NCI-H2107 treated with DMSO at 0.1 percent for 48 hours (cell line): ENCODE results near the gene RIOK3.
"Not testable (repeated sequence)": the region's sequence is repeated elsewhere in the genome, so short reads cannot be mapped to it uniquely, and the experiment has no call there.

Experiments used
- DNase-seq: peaks from one replicate; lab custom pipeline; 2025; ENCODE audit not compliant: unreplicated experiment; lab: John Stamatoyannopoulos, UW

RIOK3 gene

DNA sequence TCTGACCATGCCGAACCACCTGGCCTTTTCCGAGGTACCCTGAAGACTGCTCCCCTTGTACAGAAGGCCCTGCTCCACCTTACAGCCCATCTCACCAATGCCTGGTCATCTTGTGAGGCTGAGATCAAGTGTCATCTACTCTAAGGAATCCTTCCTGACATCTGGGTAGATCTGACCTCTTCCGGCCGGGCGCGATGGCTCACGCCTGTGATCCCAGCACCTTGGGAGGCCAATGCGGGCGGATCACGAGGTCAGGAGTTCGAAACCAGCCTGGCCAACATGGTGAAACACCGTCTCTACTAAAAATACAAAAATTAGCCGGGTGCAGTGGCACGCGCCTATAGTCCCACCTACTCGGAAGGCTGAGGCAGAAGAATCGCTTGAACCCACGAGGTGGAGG lies 2.1 kb upstream of the RIOK3 start:
- no peak for DNase-seq

DNA sequence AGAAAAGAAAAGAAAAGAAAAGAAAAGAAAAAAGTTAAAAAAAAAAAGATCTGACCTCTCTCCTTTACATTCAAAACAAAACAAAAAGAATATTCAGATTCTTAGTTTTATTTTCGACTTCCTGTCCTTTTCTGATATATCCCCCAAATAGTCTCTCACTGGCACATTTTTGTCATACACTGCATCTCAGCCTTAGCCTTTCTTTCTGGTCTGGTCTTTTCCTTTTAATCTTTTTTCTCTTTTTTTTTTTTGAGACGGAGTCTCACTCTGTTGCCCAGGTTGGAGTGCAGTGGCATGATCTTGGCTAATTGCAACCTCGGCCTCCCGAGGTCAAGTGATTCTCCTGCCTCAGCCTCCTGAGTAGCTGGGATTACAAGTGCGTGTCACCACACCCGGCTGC lies 1.6 kb upstream of the RIOK3 start:
- no peak for DNase-seq

DNA sequence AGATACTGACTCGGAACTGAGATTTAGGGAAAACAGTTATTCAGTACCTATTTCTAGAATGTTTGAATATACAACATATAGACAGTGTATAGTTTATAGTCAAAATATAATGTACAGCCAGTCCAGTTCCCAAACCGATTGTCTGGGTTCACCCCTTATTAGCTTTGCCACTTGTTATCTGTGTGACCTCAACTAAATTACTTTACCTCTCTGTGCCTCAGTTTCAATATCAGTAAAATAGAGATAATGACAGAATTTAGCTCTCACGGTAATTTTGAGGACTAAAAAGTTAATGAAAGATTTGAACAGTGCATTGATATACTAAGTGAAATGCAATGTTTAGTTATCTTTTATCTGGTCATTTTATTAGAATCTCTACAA lies 750 bp upstream of the RIOK3 start:
- no peak for DNase-seq

DNA sequence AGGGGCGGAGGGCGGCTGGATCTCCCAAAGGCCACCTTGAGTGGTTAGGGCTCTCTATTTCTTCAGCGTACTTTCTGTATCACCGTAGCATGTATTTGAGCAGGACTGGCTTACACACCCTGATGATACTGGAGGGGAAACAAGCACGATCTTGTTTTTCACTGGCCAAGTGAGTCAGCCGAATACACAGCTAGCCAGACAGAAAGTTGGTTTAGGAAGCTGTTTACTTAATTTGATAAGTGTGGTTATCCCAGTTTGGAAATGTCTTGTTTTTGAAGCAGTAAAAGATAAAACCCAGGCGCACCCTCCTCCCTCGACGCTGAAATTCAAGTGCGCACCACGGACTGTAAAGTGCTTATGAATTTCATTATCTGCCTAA lies 582 bp downstream of the RIOK3 start:
- DNase-seq, result no peak

DNA sequence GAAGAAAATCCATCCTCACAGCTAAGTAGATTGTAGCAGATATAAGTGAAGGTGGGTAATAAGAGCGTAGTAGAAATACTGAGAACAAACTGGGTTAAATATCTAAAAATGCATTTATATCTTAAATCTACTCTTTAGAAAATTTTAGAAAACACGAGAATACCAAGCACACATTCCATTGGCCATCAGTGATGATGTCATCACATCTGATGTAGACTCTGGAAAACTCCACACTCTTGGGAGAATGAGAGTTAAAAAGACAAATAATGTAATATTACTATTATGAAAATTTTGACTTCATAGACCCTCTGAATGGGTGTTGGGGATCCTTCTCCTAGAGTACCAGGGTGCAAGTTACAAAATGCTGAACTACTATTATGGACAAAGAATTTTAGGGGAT lies 3.7 kb downstream of the RIOK3 start:
- DNase-seq, result no peak

DNA sequence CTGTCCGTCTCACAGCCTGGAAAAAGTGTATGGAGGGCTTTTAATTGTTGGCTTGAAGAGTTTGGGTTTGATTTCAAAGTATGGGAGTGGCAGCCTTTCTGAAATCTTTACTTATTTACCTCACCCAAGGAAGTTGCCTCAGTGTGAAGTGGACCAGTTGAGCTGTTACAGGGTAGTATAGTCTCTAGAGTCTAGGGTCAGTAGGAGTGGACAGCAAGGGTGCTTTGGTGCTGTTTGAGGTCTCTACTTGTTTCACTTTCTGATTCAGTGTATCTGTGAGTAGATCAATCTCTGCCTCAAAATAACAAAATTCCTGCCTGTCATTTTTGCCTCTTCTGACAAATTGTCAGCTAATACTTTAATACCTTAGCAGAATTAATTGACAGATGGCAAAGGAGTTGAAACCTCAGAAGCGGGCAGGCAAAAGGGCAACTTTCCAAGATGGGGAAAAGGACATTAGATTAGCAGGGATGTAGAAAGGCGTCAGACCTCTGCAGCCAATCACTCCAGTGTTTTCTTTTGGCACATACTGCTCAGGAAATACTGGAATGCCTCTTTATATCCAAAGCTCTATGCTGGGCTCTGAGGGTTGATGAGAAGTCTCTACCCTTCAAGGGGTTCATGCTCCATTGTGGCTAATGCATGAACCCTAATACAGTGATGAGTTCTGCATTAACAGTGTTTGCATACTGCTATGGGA lies 5.9 kb downstream of the RIOK3 start:
- no peak for DNase-seq

DNA sequence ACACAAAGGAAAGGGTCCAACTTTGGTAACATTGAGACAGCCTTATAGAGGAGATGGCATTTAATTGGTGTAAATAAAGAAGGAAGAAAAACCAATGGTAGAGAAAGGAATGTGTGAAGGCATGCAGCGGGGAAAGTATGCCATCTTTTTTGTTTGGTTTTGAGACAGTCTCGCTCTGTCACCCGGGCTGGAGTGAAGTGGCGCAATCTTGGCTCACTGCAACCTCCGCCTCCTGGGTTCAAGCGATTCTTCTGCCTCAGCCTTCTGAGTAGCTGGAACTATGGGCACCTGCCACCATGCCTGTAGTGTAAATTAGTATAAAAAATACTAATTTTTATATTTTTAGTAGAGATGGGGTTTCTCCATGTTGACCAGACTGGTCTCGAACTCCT lies 6.4 kb downstream of the RIOK3 start:
- no peak for DNase-seq

DNA sequence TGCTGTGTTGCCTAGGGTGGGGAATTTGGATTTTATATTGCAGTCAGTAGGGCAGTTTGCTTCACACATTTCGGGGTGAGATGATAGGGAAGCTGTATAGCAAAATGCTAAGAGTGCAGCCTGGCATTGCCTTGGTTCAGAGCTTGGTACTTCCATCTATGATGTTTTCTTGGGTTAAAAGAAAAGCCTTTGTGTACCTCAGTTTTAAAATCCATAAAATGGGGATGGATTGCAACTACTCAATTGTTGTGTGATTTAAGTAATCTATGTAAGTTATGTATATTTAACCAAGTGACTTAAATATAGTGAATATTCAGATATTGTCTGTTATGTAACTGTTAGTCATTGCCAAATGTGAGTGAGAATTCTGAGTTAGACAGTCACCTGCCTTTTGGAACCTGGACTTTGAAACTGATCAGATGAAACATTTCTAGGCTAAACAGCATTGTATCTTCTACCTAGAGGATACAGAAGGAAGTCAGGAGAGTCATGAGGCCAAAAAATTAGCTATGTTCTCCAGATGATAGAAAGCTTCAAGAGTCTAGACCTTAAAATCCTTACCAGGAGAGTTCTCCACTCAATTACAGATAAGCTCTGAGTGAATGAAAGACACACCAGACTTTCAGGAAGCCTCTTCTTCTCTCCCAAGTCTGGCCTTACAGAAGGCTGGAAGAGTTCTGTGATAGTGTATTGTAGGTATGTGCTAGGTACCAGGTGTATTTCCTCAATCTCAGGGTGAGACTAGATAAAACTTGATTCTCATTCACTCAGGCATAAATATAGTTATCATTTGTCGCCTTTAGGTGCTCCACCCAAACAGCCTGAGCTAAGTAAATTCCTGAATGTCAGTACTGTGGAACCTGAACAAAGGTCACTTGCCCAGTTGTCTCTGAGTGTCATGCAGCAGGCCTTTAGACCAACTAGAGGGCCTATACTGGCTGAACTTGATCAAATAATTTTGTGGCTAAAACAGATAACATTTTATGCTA lies 7.5 kb downstream of the RIOK3 start:
- no peak for DNase-seq

DNA sequence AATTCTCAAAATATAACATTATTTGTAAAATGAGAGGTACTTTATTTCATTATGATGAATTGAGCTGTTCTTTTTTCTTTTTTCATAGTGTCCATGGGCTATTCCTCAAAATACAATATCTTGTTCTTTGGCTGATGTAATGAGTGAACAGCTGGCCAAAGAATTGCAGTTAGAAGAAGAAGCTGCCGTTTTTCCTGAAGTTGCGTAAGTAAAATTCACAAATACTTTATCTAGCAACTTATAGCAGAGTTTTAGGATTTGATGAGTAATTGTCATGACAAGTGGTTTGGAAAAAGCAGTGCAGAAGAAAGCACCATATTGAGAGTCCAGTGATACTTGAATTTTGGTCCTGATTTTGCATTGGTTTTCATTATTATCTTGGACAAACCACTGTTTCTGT lies 9.8 kb downstream of the RIOK3 start:
- no peak for DNase-seq

DNA sequence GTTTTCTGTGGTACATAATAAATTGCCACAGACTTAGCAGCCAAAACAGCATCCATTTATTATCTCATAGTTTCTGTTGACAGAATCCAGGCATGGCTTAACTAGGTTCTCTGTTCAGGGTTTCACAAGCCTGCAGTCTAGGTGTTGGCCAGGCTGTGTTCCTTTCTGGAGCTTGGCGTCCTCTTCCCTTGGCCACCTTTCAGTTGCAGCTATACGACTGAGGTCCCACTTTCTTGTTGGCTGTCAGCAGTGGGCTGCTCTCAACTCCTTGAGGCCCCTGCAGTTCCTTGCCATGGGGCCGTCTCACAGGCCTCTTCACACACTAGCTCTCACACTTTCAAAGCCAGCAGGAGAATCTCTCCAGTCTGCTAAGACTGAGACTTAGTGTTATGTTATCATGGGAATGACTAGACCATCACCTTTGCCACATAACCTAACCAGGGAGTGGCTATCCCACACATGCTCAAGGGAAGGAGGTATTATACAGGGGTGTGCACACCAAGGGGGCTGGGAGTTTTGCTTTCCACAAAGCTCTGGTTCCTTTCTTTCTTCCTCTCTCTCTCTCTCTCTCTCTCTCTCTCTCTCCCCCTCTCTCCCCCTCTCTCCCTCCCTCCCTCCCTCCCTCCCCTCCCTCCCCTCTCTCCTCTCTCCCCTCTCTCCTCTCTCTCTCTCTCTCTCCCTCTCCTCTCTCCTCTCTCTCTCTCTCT lies 15.8 kb downstream of the RIOK3 start:
- no peak for DNase-seq

DNA sequence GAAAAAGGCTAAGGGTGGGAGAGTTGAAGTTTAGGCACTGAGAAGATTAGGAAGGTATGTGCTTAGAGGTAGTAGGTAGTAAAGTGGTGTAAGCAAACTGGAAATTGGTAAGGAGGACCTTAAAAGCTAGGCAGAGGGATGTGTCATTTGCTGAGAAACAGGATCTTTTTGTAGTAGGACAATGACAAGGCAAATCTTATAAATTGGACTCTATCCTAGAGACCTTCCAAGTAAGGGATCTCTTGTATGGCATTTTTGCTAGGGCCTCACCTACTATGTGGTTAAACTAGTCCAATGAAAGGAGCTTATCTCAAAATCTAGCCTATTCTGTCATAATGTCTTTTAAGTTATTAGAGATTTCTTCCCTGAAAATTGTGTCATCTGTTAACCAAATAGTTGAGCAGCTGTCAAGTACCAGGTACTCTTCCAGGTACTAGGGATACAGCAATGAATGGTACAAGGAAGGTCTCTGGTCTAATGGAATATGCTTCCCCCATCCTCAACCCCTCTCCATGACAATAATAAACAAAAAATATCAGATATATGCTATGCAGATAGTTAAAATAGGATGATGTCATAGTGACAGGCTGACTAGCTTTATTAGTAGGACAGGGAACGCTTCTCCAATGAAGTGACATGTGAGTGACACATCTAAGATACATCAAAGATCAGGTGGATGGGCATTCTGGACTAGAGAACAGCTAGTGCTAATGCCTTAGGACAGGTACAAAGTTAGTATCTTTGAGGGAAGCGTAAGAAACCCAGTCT lies 17.7 kb downstream of the RIOK3 start:
- DNase-seq, result no peak

DNA sequence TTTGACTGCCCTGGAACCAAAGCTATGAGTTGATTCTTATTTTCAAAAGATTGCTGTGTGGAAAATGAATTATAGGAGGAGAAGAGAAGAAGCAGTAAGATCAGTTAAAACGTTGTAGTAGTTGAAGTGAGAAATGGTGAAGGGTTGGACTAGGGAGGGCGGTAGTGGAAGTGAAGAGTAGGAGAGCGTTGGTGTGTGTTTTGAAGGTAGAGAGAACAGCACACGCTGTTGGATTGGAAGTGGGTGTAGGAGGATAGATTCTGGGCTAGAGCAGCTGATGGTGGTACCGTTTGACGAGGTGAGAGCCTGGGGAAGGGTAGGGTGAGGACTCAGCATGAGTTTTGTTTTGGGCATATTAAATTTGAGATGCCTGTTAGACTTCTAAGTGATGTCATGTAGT lies 18.4 kb downstream of the RIOK3 start:
- DNase-seq, result no peak

DNA sequence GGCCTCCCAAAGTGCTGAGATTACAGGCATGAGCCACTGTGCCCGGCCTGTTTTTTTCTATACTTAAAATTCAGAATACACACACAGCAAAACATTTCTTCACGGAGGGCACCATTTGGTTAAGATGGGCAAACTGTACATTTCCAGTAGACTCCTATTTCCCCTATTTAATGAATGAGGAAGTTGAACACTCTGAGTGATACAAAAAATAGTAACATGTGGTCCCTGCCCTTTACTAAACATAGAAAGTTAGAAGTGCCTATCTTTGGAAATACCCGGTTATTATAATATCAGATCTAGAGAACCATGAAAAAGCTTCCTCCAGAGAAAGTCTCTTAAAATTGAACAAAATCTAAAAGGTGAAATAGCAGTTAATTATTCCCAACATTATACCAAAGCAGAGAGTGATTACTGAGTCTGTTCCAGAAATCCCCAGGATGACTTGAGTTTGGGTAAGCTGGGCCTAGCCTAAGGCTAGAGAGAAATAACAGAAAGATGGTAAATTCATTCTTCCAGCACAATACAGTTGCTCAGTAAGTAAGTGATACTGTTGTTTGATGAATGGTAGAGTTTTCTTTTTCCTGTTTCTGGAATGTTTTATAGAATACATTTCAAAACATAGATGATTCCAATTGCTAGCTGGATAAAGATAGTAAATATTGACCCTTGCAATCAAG lies 26.9 kb downstream of the RIOK3 start:
- DNase-seq, result no peak

DNA sequence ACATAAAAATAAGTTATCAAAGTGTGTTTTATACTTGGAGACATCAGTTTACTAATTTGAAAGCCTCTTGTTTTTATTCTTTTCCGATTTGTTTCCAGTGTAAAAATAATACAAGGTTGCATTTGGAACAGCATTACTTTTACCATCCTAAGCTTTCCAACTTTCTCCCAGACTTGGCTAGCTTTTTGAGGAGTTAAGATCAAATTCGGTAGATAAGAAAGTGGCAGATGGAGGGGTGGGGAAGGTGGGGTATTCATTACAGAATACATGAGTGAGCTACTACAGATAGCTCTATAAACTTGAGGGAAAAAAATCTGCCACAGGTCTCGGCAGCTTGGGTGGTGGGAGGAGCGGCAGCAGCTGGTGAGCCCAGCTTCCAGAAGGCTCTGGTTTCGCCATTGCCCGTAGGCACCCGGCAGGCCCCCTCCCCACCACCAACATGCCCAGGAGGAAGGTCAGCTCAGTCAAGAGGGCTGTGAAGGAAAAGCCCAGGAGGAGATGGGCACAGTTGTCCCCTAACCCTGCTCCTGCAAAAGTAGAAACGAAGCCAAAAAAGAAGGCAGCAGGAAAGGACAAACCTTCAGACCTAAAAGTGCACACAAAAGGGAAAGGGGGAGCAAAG lies 31.6 kb downstream of the RIOK3 start:
- DNase-seq, result no peak

DNA sequence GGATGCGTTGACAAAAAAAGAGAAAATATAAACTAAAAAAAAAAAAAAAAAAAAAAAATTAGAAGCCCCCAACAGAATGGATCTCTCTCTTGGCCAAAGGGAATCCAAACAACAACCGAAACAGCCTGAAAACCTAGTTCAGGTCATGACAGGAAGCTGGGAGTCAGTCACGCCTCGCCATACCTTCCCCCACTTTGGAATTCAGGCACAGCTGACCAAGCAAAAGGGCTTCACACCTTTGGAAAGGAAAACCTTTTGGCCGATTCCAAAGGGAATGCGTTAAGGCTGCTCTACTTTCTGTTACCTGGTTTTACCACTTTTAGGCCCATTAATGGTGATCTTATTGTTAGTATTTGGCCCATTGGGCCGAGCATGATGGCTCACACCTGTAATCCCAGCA lies 32.3 kb downstream of the RIOK3 start:
- DNase-seq, result no peak

DNA sequence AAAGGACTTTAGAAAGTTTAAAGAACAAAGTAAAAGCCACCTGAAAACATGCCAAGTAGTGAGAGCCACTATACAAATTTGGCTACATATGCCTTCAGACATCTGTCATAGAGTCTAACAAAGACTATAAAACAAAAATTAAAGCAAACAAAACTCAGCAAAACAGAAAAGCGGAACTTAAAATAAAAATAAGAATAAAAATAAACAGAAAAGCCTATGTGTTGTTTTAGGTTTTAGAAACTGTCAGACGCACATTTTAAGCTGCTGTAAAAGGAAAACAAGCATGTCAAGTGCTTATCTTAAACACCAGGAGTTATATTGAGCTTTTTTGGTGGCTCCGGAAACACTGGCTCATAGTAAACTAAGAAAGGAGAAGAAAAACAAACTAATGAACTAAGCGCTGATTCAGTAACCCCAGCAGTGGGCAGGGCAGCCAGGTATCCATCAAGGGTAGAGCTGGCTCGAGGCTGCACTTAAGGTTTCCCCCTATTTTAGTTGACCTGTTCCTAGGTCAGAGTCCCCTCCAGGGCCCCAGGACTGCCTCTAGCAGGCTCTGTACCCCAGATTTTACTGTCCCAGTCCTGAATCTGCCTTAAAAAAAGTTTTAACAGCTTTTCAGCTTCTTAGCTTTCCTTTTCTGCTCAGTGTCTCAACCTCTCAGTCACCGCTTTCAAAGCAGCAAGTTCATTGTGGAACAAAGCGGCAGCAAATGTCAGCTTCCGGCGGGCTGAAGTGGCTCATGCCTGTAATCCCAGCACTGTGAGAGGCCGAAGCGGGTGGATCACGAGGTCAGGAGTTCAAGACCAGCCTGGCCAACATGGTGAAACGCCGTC lies 34.9 kb downstream of the RIOK3 start:
- no peak for DNase-seq

DNA sequence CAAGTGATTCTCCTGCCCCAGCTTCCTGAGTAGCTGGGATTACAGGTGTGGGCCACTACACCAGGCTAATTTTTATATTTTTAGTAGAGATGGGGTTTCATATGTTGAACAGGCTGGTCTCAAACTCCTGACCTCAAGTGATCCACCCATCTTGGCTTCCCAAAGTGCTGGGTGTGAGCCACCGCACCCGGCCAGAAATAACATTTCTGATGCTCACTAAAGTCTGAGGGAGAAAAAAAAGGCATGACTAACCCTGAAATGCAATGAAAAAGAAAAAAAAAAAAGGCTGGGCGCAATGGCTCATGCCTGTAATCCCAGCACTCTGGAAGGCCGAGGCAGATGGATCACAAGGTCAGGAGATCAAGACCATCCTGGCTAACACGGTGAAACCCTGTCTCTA lies 36.5 kb downstream of the RIOK3 start:
- DNase-seq, result not testable (repeated sequence)

DNA sequence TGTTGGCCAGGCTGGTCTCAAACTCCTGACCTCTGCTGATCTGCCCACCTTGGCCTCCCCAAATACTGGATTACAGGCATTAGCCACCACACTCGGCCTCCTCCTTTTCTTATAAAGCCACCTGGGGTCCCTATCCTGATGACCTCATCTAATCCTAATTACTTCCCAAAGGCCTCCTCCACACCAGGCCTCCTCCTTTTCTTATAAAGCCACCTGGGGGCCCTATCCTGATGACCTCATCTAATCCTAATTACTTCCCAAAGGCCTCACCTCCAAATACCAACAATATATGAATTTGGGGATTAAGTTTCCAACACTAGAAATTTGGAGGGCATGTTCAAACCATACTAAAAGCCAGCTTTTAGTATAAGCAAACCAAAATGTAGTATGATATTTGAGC lies 40.6 kb downstream of the RIOK3 start:
- no peak for DNase-seq

DNA sequence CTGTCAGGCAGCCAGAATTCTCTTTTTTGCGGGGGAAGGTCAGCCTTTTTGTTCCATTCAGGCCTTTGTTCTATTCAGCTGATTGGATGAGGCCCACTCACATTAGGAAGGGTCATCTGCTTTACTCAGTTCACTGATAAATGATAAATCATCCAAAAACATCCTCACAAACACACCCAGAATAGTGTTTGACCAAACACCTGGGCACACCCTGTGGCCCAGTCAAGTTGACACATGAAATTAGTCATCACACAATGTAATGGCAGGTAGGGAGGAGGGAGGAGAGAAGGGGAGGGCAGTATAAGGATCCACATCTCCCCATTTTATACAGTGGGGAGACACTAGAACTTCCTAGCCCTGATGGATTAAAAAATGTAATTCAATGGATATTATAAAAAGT lies 41.9 kb downstream of the RIOK3 start:
- DNase-seq, result no peak
